Progenitor cell of endocrine pancreas (in vitro differentiated cells): ENCODE measurements around the gene FMN1. TPM values are rescaled to one million over a fixed set of nuclear protein-coding genes. Genes with fewer than 3 reads are reported as not detected.

Experiments used
- DNase-seq: peaks from one replicate; pipeline ENCODE4 v3.0.0; 2021; ENCODE audit warnings: low spot score; ENCODE audit not compliant: unreplicated experiment
- H3K27ac Mint-ChIP-seq: 2 replicates; pipeline ENCODE4 v1.8.0; 2021; ENCODE audit warnings: mild to moderate bottlenecking, moderate library complexity, mixed read lengths
- H3K27me3 Mint-ChIP-seq: 2 replicates; pipeline ENCODE4 v1.8.0; 2021; ENCODE audit warnings: mixed read lengths
- H3K36me3 Mint-ChIP-seq: 2 replicates; pipeline ENCODE4 v1.8.0; 2022; ENCODE audit warnings: mixed read lengths; ENCODE audit not compliant: insufficient read depth
- H3K4me1 Mint-ChIP-seq: 2 replicates; pipeline ENCODE4 v1.8.0; 2021; ENCODE audit warnings: low read depth, mixed read lengths
- H3K4me3 Mint-ChIP-seq: 2 replicates; pipeline ENCODE4 v1.8.0; 2021; ENCODE audit warnings: low read depth, mild to moderate bottlenecking, moderate library complexity, mixed read lengths
- H3K9me3 Mint-ChIP-seq: 2 replicates; pipeline ENCODE4 v1.8.0; 2021; ENCODE audit warnings: low read depth, mixed read lengths
- CTCF ChIP-seq: fragments of 200-600 bp; sonication (generic); IDR thresholded peaks from one replicate; pipeline ENCODE4 v1.5.0; 2021; ENCODE audit warnings: antibody characterized with exemption, mild to moderate bottlenecking; ENCODE audit not compliant: unreplicated experiment
- total RNA-seq: library from RNA; stranded (reverse); gene quantifications from 2 replicates; pipeline ENCODE4 v1.2.1, GENCODE V29; 2021

FMN1 gene
- total RNA-seq, 1 donor from 2014 or later, result 0.41 TPM

DNA sequence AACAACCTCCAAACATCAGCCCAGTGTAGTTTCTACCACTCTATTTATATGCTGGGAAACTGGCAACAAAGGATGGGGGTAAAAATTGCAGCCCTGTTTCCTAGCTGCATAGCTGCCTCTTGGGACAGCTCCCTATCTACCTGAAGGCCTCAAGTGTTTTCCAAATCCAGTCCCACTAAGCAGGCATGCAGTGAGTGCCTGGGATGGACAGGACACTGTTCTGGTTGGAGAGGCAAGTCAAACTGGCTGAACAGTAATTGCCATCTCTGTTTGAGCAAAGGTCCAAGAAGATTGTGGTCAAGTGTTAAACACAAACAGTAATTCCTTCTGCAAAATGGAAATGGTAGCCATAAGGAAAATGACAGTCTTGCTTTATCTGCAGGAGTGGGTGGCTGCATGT lies 125.4 kb downstream of the FMN1 start:
- no peak for DNase-seq
- Mint-ChIP-seq H3K27me3 (peaks cover 44% of the 10 kb centered on the region), H3K36me3 (no peaks in the 10 kb centered on the region), H3K4me1 (peaks cover 18% of the 10 kb centered on the region), H3K9me3 (no peaks in the 10 kb centered on the region), H3K4me3 (no peak overlapping the region), H3K27ac (no peak overlapping the region)
- no peak for TF ChIP-seq CTCF

DNA sequence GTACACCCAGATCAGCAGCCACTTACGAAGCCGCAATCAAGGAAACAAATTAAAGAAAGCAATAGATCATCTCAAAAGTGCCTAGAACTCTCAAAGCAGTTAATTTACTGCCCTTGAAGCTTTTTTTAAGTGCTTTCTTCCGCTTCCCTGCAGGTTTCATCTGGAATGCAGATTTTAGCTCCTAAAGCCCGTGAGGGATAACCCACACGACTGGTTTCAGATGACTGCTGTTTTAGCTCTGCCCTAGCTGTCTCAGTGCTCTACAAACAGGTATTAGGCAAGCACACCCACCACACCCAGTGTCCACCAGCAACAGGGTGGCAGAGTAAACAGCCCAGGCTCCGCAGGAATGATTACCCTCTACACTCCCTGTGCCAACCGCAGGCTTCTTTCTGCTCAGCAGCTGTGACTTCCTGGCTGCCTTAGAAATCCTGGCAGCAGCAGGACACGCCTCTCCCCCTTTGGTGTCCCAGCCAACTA lies 126.0 kb downstream of the FMN1 start:
- H3K4me3 Mint-ChIP-seq, result no peak overlapping the region
- H3K9me3 Mint-ChIP-seq, result no peaks in the 10 kb centered on the region
- peaks cover 41% of the 10 kb centered on the region for H3K27me3 Mint-ChIP-seq
- no peaks in the 10 kb centered on the region for H3K36me3 Mint-ChIP-seq
- DNase-seq, result no peak
- TF ChIP-seq CTCF, result no peak
- H3K27ac Mint-ChIP-seq, result no peak overlapping the region
- H3K4me1 Mint-ChIP-seq, result peaks cover 24% of the 10 kb centered on the region

- no peaks in the 10 kb centered on the region for H3K9me3 Mint-ChIP-seq
- peaks cover 41% of the 10 kb centered on the region for H3K27me3 Mint-ChIP-seq
- peak overlapping the region; percentile 39 for H3K4me3 Mint-ChIP-seq
- no peaks in the 10 kb centered on the region for H3K36me3 Mint-ChIP-seq
- H3K27ac Mint-ChIP-seq, result peak overlapping the region; percentile 54
- no peak for DNase-seq
- peaks cover 24% of the 10 kb centered on the region for H3K4me1 Mint-ChIP-seq
- TF ChIP-seq CTCF, result no peak
Measured at GRCh38 chr15:33068007-33068481, 126.5 kb downstream of the FMN1 start.

- H3K36me3 Mint-ChIP-seq, result no peaks in the 10 kb centered on the region
- peaks cover 24% of the 10 kb centered on the region for H3K4me1 Mint-ChIP-seq
- TF ChIP-seq CTCF, result no peak
- H3K27me3 Mint-ChIP-seq, result peaks cover 39% of the 10 kb centered on the region
- no peak overlapping the region for H3K27ac Mint-ChIP-seq
- H3K4me3 Mint-ChIP-seq, result no peak overlapping the region
- DNase-seq, result no peak
- H3K9me3 Mint-ChIP-seq, result no peaks in the 10 kb centered on the region
Measured at GRCh38 chr15:33067456-33067855, 127.1 kb downstream of the FMN1 start.

DNA sequence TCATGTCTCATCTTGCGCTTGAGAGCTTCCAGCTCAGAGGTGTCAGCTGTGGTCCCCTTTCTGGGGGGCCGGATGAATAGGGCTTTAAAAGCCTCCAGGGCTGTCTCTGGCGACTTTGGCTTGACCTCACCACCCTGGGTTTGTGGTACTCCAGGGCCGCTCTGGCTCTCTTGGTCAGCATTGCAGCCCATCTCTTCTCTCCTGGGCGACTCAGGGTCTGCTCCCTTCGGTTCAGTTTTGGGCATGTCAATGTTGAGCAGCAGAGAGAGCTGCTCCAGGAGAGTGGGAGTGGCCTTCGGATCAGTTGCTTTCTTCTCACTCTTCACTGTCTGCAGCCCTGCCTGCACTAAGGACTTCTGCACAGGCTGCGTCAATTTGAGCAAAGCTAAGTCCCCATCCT lies 127.9 kb downstream of the FMN1 start:
- peaks cover 33% of the 10 kb centered on the region for H3K27me3 Mint-ChIP-seq
- peaks cover 24% of the 10 kb centered on the region for H3K4me1 Mint-ChIP-seq
- no peak for DNase-seq
- H3K36me3 Mint-ChIP-seq, result no peaks in the 10 kb centered on the region
- H3K9me3 Mint-ChIP-seq, result no peaks in the 10 kb centered on the region
- H3K4me3 Mint-ChIP-seq, result no peak overlapping the region
- no peak for TF ChIP-seq CTCF
- H3K27ac Mint-ChIP-seq, result no peak overlapping the region
